Stimulated activated naive CD4-positive, alpha-beta T cell (primary cell): ENCODE results near the gene LIPE.
A peak's percentile ranks its signal among the peaks of the same experiment; 100 is the strongest.

Source experiments
- DNase-seq, 6 experiments: peaks; one replicate each; lab custom pipeline; 2025; lab: John Stamatoyannopoulos, UW

The LIPE gene

GRCh38 chr19:42411581-42412178, 15.5 kb downstream of the LIPE start:
- no peak for DNase-seq

GRCh38 chr19:42410371-42410770, 16.8 kb downstream of the LIPE start:
- no peak for DNase-seq

- no peak for DNase-seq
Observed at GRCh38 chr19:42409477-42409876, 17.7 kb downstream of the LIPE start.

- DNase-seq: no peak
Observed at GRCh38 chr19:42407816-42408175, 19.4 kb downstream of the LIPE start.

- no peak for DNase-seq
Observed at GRCh38 chr19:42407085-42407815, 19.9 kb downstream of the LIPE start.

- DNase-seq: no peak
Observed at GRCh38 chr19:42406111-42406510, 21.1 kb downstream of the LIPE start.

- no peak for DNase-seq
Observed at GRCh38 chr19:42403586-42403985, 23.6 kb downstream of the LIPE start.

GRCh38 chr19:42402376-42403116, 24.6 kb downstream of the LIPE start:
- DNase-seq: no peak

- DNase-seq: peak; percentile 25 to 74 (median 63)
Observed at GRCh38 chr19:42401365-42402303, 25.6 kb downstream of the LIPE start.

- DNase-seq: no peak
Observed at GRCh38 chr19:42400404-42400803, 26.8 kb downstream of the LIPE start.

GRCh38 chr19:42397263-42398166, 29.7 kb downstream of the LIPE start:
- no peak for DNase-seq

- peak; percentile 65 to 89 (median 80) for DNase-seq
Observed at GRCh38 chr19:42396381-42397262, 30.6 kb downstream of the LIPE start.

- no peak for DNase-seq
Observed at GRCh38 chr19:42394751-42395150, 32.4 kb downstream of the LIPE start.

GRCh38 chr19:42392165-42392564, 35.0 kb downstream of the LIPE start:
- DNase-seq: no peak

GRCh38 chr19:42389899-42390298, 37.3 kb downstream of the LIPE start, which contains the start of gene CNFN:
Gene CNFN, minus strand, starts transcription at chr19:42390297. Its CDS starts 1,260 bp downstream, at chr19:42389037.
- no peak for DNase-seq

- no peak for DNase-seq
Observed at GRCh38 chr19:42388851-42389489, 38.2 kb downstream of the LIPE start.

GRCh38 chr19:42386974-42387707, 40.0 kb downstream of the LIPE start:
- DNase-seq: peak; percentile 35 to 69 (median 61)

GRCh38 chr19:42380155-42380554, 47.0 kb downstream of the LIPE start:
- no peak for DNase-seq
